Measurements from ENCODE around the gene FAM72B. TPM values are rescaled to one million over a fixed set of nuclear protein-coding genes. Genes with fewer than 3 reads are reported as not detected.
"Not testable (repeated sequence)": the region's sequence is repeated elsewhere in the genome, so short reads cannot be mapped to it uniquely, and the experiment has no call there.

The FAM72B gene
- total and polyA plus RNA-seq, 2 donors (not counting 1 experiment from before 2014, with no cell fraction given) = 1.0 to 2.3 TPM

GRCh38 chr1:121163850-121164757, 20.0 kb downstream of the FAM72B start:
- H4K20me1 ChIP-seq (ENCODE audit: control insufficient read depth, extremely low read depth, insufficient read depth, low read length); H3K27me3 ChIP-seq (ENCODE audit: control insufficient read depth, insufficient read depth, low read length); H3K27ac ChIP-seq (ENCODE audit: insufficient read depth, low read length); H2AFZ ChIP-seq (ENCODE audit: low read length); H3K36me3 ChIP-seq (ENCODE audit: control insufficient read depth, insufficient read depth, low read length); H3K4me3 ChIP-seq (replicated peaks in 1 of 4; ENCODE audit: control extremely low read depth in 1 of 4, insufficient read depth in 1 of 4, low read depth in 3 of 4, low read length in 4 of 4); H3K79me2 ChIP-seq (ENCODE audit: control insufficient read depth, insufficient read depth, low read length); H3K4me2 ChIP-seq (ENCODE audit: extremely low read depth, insufficient read depth, low read length); H3K4me1 ChIP-seq (ENCODE audit: control insufficient read depth, extremely low read depth, insufficient read depth, low read length); H3K9me3 ChIP-seq (ENCODE audit: control insufficient read depth, insufficient read depth, low read depth, low read length); H3K9ac ChIP-seq (ENCODE audit: insufficient read depth, low read length): not testable (repeated sequence)
- peak; percentile 66 to 84 for DNase-seq (ENCODE audit: low read depth in 2 of 2)

DNA sequence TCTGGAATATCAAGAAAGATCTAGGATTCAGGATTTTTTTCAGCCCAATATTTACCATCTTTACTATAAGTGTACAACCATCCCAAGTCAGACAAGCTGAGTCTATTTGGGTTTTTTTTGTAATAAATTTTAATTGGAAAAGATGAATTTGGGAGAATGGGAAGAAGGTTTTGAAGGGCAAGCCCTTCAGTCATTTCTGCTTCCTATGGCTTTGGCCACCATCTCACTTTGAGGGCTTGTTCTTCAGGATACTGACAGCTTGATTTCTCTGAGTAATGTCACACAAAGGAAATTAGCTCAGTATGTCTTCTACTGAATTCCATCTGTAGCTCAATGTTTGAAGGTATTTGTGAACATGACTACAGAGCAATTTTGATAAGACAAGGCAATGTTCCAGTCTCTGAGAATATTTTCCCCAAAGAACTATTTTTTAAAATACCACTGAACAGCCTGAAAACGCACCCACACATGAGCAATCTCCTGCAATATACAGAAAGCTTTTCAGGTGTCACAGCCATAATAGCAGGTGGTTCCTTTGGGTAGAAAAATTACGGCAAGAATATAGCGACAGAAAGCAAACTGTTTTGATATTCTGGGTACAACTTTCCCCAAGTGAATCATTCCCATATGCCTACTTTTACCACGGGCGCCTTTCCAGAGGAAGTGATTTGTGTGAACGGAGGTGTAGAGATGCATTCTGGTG, 22.8 kb downstream of the FAM72B start:
- not testable (repeated sequence) for H2AFZ ChIP-seq (ENCODE audit: low read length); H3K79me2 ChIP-seq (ENCODE audit: control insufficient read depth, insufficient read depth, low read length); DNase-seq (ENCODE audit: low read depth in 2 of 2); H3K9me3 ChIP-seq (ENCODE audit: control insufficient read depth, insufficient read depth, low read depth, low read length); H3K4me1 ChIP-seq (ENCODE audit: control insufficient read depth, extremely low read depth, insufficient read depth, low read length); H3K27ac ChIP-seq (ENCODE audit: insufficient read depth, low read length); H4K20me1 ChIP-seq (ENCODE audit: control insufficient read depth, extremely low read depth, insufficient read depth, low read length); H3K4me2 ChIP-seq (ENCODE audit: extremely low read depth, insufficient read depth, low read length); H3K36me3 ChIP-seq (ENCODE audit: control insufficient read depth, insufficient read depth, low read length); H3K27me3 ChIP-seq (ENCODE audit: control insufficient read depth, insufficient read depth, low read length); H3K9ac ChIP-seq (ENCODE audit: insufficient read depth, low read length); H3K4me3 ChIP-seq (replicated peaks in 1 of 4; ENCODE audit: control extremely low read depth in 1 of 4, insufficient read depth in 1 of 4, low read depth in 3 of 4, low read length in 4 of 4)

DNA sequence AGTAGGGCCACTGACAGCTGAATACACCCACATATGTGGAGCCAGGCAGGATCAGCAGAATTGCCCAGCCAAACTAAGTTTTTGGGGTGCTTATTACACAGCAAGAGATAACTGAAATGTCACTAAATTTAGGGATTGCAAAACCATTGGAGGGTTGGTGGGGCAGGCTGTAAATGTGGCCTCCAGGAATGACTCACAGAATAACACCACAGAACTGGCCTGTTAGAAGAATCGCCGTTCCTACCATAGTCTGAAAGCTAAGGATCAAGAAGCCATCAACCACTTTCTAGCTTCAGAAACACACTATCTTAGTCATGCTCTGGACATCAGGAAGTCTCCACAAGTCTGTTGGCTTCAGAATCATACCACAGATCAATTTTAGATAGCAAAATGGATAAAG, 24.0 kb downstream of the FAM72B start:
- H3K4me3 ChIP-seq (replicated peaks in 1 of 4; ENCODE audit: control extremely low read depth in 1 of 4, insufficient read depth in 1 of 4, low read depth in 3 of 4, low read length in 4 of 4); H3K36me3 ChIP-seq (ENCODE audit: control insufficient read depth, insufficient read depth, low read length); H2AFZ ChIP-seq (ENCODE audit: low read length); H3K27ac ChIP-seq (ENCODE audit: insufficient read depth, low read length); H3K9me3 ChIP-seq (ENCODE audit: control insufficient read depth, insufficient read depth, low read depth, low read length); H3K27me3 ChIP-seq (ENCODE audit: control insufficient read depth, insufficient read depth, low read length); H3K4me2 ChIP-seq (ENCODE audit: extremely low read depth, insufficient read depth, low read length); H3K4me1 ChIP-seq (ENCODE audit: control insufficient read depth, extremely low read depth, insufficient read depth, low read length); DNase-seq (ENCODE audit: low read depth in 2 of 2); H3K79me2 ChIP-seq (ENCODE audit: control insufficient read depth, insufficient read depth, low read length); H4K20me1 ChIP-seq (ENCODE audit: control insufficient read depth, extremely low read depth, insufficient read depth, low read length); H3K9ac ChIP-seq (ENCODE audit: insufficient read depth, low read length): not testable (repeated sequence)

- H3K79me2 ChIP-seq (ENCODE audit: control insufficient read depth, insufficient read depth, low read length); H4K20me1 ChIP-seq (ENCODE audit: control insufficient read depth, extremely low read depth, insufficient read depth, low read length); H2AFZ ChIP-seq (ENCODE audit: low read length); H3K9me3 ChIP-seq (ENCODE audit: control insufficient read depth, insufficient read depth, low read depth, low read length); DNase-seq (ENCODE audit: low read depth in 2 of 2); H3K27me3 ChIP-seq (ENCODE audit: control insufficient read depth, insufficient read depth, low read length); H3K9ac ChIP-seq (ENCODE audit: insufficient read depth, low read length); H3K27ac ChIP-seq (ENCODE audit: insufficient read depth, low read length); H3K4me3 ChIP-seq (replicated peaks in 1 of 4; ENCODE audit: control extremely low read depth in 1 of 4, insufficient read depth in 1 of 4, low read depth in 3 of 4, low read length in 4 of 4); H3K4me1 ChIP-seq (ENCODE audit: control insufficient read depth, extremely low read depth, insufficient read depth, low read length); H3K4me2 ChIP-seq (ENCODE audit: extremely low read depth, insufficient read depth, low read length); H3K36me3 ChIP-seq (ENCODE audit: control insufficient read depth, insufficient read depth, low read length): not testable (repeated sequence)
These were observed 26.5 kb downstream of the FAM72B start for GRCh38 chr1:121157609-121158008.

DNA sequence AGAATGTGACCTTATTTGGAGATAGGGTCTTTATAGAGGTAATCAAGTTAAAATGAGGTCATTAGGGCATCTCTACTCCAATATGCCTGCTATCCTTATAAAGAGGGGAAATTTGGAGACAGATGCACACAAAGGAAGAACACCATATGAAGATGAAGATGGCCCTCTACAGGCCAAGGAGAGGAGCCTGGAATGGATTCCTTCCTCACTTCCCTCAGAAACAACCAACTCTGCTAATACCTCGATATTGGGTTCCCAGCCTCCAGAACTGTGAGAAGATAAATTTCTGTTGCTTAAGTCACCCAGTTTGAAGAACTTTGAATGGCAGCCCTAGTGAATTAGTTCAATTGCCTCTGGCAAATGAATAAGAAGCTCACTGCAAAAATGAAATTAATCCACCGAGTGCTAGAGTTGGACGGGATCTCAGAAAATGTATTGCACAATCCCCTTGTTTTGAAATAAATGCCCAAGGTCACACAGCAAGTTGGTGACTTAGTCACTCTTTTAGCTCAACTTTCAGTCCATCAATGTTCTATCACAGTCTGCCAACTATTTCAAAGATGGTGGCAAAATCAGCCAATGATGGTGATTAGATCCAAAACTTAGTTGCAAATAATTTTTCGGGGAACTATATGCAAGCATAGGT, 27.1 kb downstream of the FAM72B start:
- H3K9me3 ChIP-seq (ENCODE audit: control insufficient read depth, insufficient read depth, low read depth, low read length); H3K4me1 ChIP-seq (ENCODE audit: control insufficient read depth, extremely low read depth, insufficient read depth, low read length); H3K4me3 ChIP-seq (replicated peaks in 1 of 4; ENCODE audit: control extremely low read depth in 1 of 4, insufficient read depth in 1 of 4, low read depth in 3 of 4, low read length in 4 of 4); H3K4me2 ChIP-seq (ENCODE audit: extremely low read depth, insufficient read depth, low read length); H3K27ac ChIP-seq (ENCODE audit: insufficient read depth, low read length); H2AFZ ChIP-seq (ENCODE audit: low read length); H3K36me3 ChIP-seq (ENCODE audit: control insufficient read depth, insufficient read depth, low read length); DNase-seq (ENCODE audit: low read depth in 2 of 2); H4K20me1 ChIP-seq (ENCODE audit: control insufficient read depth, extremely low read depth, insufficient read depth, low read length); H3K79me2 ChIP-seq (ENCODE audit: control insufficient read depth, insufficient read depth, low read length); H3K27me3 ChIP-seq (ENCODE audit: control insufficient read depth, insufficient read depth, low read length); H3K9ac ChIP-seq (ENCODE audit: insufficient read depth, low read length): not testable (repeated sequence)

Measured in fibroblast of lung (primary cell).